ENCODE results near the gene HMOX2. TPM values are rescaled to one million over a fixed set of nuclear protein-coding genes. Genes with fewer than 3 reads are reported as not detected.

HMOX2 gene
- total RNA-seq, 4 donors from 2014 or later, result 26.6 to 45.9 (median 44.7) TPM

- TF ChIP-seq POLR2AphosphoS5 (IDR thresholded peaks at IDR 0.05), result no peak
- no peak for TF ChIP-seq POLR2A (IDR thresholded peaks at IDR 0.05; ENCODE audit: low read depth)
- no peak for TF ChIP-seq EP300 (IDR thresholded peaks at IDR 0.05)
- no peak for TF ChIP-seq CTCF (IDR thresholded peaks at IDR 0.05)
- no peak overlapping the region for H3K4me3 ChIP-seq
- WGBS, result 95% methylated on average over 5 of the region's 5 CpGs
- intact Hi-C loops (cut with DNase I), result no loop called here
- no peaks in the 10 kb centered on the region for H3K4me1 ChIP-seq
- peaks cover 62 to 99% (median 96%) of the 10 kb centered on the region in 4 donors for H3K36me3 ChIP-seq
- no peaks in the 10 kb centered on the region for H3K27me3 ChIP-seq
- DNase-seq (ENCODE audit: extremely low spot score), result no peak
- H3K9me3 ChIP-seq, result no peaks in the 10 kb centered on the region
- no peak overlapping the region for H3K27ac ChIP-seq (replicated peaks in 1 of 4)
Observed at GRCh38 chr16:4452674-4453073, 23.5 kb upstream of the HMOX2 start.

GRCh38 chr16:4454623-4455022, 21.6 kb upstream of the HMOX2 start:
- intact Hi-C loops (cut with DNase I), result no loop called here
- 76% methylated on average over 9 of the region's 9 CpGs for WGBS
- H3K4me1 ChIP-seq, result no peaks in the 10 kb centered on the region
- no peak for DNase-seq (ENCODE audit: extremely low spot score)
- no peak overlapping the region for H3K27ac ChIP-seq (replicated peaks in 1 of 4)
- TF ChIP-seq CTCF (IDR thresholded peaks at IDR 0.05) (no peak), POLR2A (IDR thresholded peaks at IDR 0.05; ENCODE audit: low read depth) (no peak), EP300 (IDR thresholded peaks at IDR 0.05) (no peak), POLR2AphosphoS5 (IDR thresholded peaks at IDR 0.05) (no peak)
- peaks cover 46 to 95% (median 86%) of the 10 kb centered on the region in 4 donors for H3K36me3 ChIP-seq
- no peaks in the 10 kb centered on the region for H3K27me3 ChIP-seq
- H3K4me3 ChIP-seq, result no peak overlapping the region
- H3K9me3 ChIP-seq, result no peaks in the 10 kb centered on the region

- 90% methylated on average over 6 of the region's 14 CpGs for WGBS
- no peak overlapping the region for H3K27ac ChIP-seq (replicated peaks in 1 of 4)
- H3K36me3 ChIP-seq, result peaks cover 42 to 94% (median 83%) of the 10 kb centered on the region in 4 donors
- no peaks in the 10 kb centered on the region for H3K9me3 ChIP-seq
- no peaks in the 10 kb centered on the region for H3K4me1 ChIP-seq
- no peak for DNase-seq (ENCODE audit: extremely low spot score)
- TF ChIP-seq CTCF (IDR thresholded peaks at IDR 0.05), result no peak
- TF ChIP-seq POLR2A (IDR thresholded peaks at IDR 0.05; ENCODE audit: low read depth), result no peak
- no peak for TF ChIP-seq POLR2AphosphoS5 (IDR thresholded peaks at IDR 0.05)
- no peak for TF ChIP-seq EP300 (IDR thresholded peaks at IDR 0.05)
- H3K27me3 ChIP-seq, result no peaks in the 10 kb centered on the region
- H3K4me3 ChIP-seq, result no peak overlapping the region
- intact Hi-C loops (cut with DNase I), result no loop called here
Observed at GRCh38 chr16:4455081-4455480, 21.1 kb upstream of the HMOX2 start.

- Histone ChIP-seq H3K9me3 (no peaks in the 10 kb centered on the region), H3K4me1 (no peaks in the 10 kb centered on the region), H3K27me3 (no peaks in the 10 kb centered on the region), H3K4me3 (no peak overlapping the region), H3K36me3 (peaks cover 33 to 92% (median 80%) of the 10 kb centered on the region in 4 donors), H3K27ac (replicated peaks in 1 of 4) (no peak overlapping the region)
- intact Hi-C loops (cut with DNase I), result no loop called here
- no peak for DNase-seq (ENCODE audit: extremely low spot score)
- WGBS, result 78% methylated on average over 4 of the region's 10 CpGs
- TF ChIP-seq POLR2AphosphoS5 (IDR thresholded peaks at IDR 0.05) (no peak), POLR2A (IDR thresholded peaks at IDR 0.05; ENCODE audit: low read depth) (no peak), CTCF (IDR thresholded peaks at IDR 0.05) (no peak), EP300 (IDR thresholded peaks at IDR 0.05) (no peak)
Observed at GRCh38 chr16:4455951-4456350, 20.2 kb upstream of the HMOX2 start.

GRCh38 chr16:4460936-4461249, 15.3 kb upstream of the HMOX2 start:
- Histone ChIP-seq H3K4me3 (no peak overlapping the region), H3K27ac (replicated peaks in 1 of 4) (no peak overlapping the region), H3K9me3 (no peaks in the 10 kb centered on the region), H3K36me3 (peaks cover 15 to 93% (median 67%) of the 10 kb centered on the region in 4 donors), H3K27me3 (no peaks in the 10 kb centered on the region), H3K4me1 (peaks cover 0 to 4% (median 0%) of the 10 kb centered on the region in 4 donors)
- WGBS, result 84% methylated on average over 5 of the region's 5 CpGs
- TF ChIP-seq CTCF (IDR thresholded peaks at IDR 0.05), result no peak
- no peak for TF ChIP-seq EP300 (IDR thresholded peaks at IDR 0.05)
- TF ChIP-seq POLR2A (IDR thresholded peaks at IDR 0.05; ENCODE audit: low read depth), result no peak
- TF ChIP-seq POLR2AphosphoS5 (IDR thresholded peaks at IDR 0.05), result no peak
- intact Hi-C loops (cut with DNase I), result no loop called here
- no peak for DNase-seq (ENCODE audit: extremely low spot score)

All from esophagus muscularis mucosa (tissue), 4 donors.